AG04449 (cell line): Measurements from ENCODE around the gene MEIS1.

Experiments used
- CTCF ChIA-PET: fragments of 350-600 bp; formaldehyde crosslinking; extraction: SDS; loops from one replicate; lab custom pipeline; 2021; ENCODE audit warnings: antibody characterized with exemption; lab: Yijun Ruan, JAX
- POLR2A ChIA-PET: fragments of 400-600, 350-600 bp; formaldehyde crosslinking; extraction: SDS; loops from one replicate; lab custom pipeline; 2020; ENCODE audit warnings: antibody characterized with exemption, inconsistent platforms; lab: Yijun Ruan, JAX
- DNase-seq: peaks from one replicate; pipeline ENCODE4 v3.0.0-alpha.2; 2010; ENCODE audit warnings: low read depth, low spot score
- H3K4me3 ChIP-seq: 2 replicates; pipeline ENCODE4 v1.5.1; 2011; ENCODE audit warnings: low read depth, mild to moderate bottlenecking, control low read depth, low read length
- CTCF ChIP-seq: IDR thresholded peaks from one replicate; pipeline ENCODE4 v1.5.1; 2011; ENCODE audit warnings: mild to moderate bottlenecking, moderate library complexity, low read length, control low read depth, inconsistent platforms; ENCODE audit not compliant: insufficient read depth; ENCODE audit errors: missing control alignments

Gene MEIS1

GRCh38 chr2:66494708-66495107 lies 59.8 kb downstream of the MEIS1 start:
- ChIA-PET CTCF (interaction anchor here (1.0 kb wide), 1 partner anchor 52 kb away, joined by 3 read pairs; no protein-coding TSS in a partner anchor), POLR2A (interaction anchor here (0.6 to 1.2 kb wide), 2 partner anchors 82 to 359 kb away, joined by 3 read pairs; no protein-coding TSS in a partner anchor)
- no peak for TF ChIP-seq CTCF
- no peak for DNase-seq
- H3K4me3 ChIP-seq: no peak overlapping the region

- H3K4me3 ChIP-seq: no peak overlapping the region
- TF ChIP-seq CTCF: no peak
- POLR2A ChIA-PET: no interaction called here
- DNase-seq: peak; percentile 46
- CTCF ChIA-PET: no interaction called here
These were observed 61.1 kb downstream of the MEIS1 start for GRCh38 chr2:66495788-66496640.

GRCh38 chr2:66496670-66497420 lies 61.9 kb downstream of the MEIS1 start:
- CTCF ChIA-PET: no interaction called here
- TF ChIP-seq CTCF: no peak
- H3K4me3 ChIP-seq: no peak overlapping the region
- DNase-seq: no peak
- POLR2A ChIA-PET: no interaction called here

GRCh38 chr2:66497431-66498288 lies 62.7 kb downstream of the MEIS1 start:
- no peak for TF ChIP-seq CTCF
- DNase-seq: no peak
- POLR2A ChIA-PET: interaction anchor here (1.1 kb wide), 1 partner anchor 59 kb away, joined by 3 read pairs; no protein-coding TSS in a partner anchor
- H3K4me3 ChIP-seq: no peak overlapping the region
- CTCF ChIA-PET: interaction anchor here (1.7 to 1.8 kb wide), 2 partner anchors 10 to 31 kb away, joined by 4 read pairs; no protein-coding TSS in a partner anchor

- H3K4me3 ChIP-seq: no peak overlapping the region
- DNase-seq: no peak
- ChIA-PET CTCF (interaction anchor here (0.8 to 1.8 kb wide), 3 partner anchors 9 to 858 kb away, joined by 3 to 4 read pairs (median 4); no protein-coding TSS in a partner anchor), POLR2A (interaction anchor here (1.1 kb wide), 1 partner anchor 60 kb away, joined by 3 read pairs; no protein-coding TSS in a partner anchor)
- TF ChIP-seq CTCF: no peak
These were observed 63.5 kb downstream of the MEIS1 start for GRCh38 chr2:66498289-66498975.
